Measurements from ENCODE around the gene COPG1. TPM values are rescaled to one million over a fixed set of nuclear protein-coding genes. Genes with fewer than 3 reads are reported as not detected.

Gene COPG1
- total and polyA plus RNA-seq, 2 donors (not counting 1 experiment from before 2014, with no cell fraction given) = 48.9 to 85.9 TPM

- H3K79me2 ChIP-seq (ENCODE audit: control insufficient read depth, insufficient read depth, low read length) = no peaks in the 10 kb centered on the region
- H2AFZ ChIP-seq (ENCODE audit: insufficient read depth, low read depth, low read length, poor library complexity, severe bottlenecking) = no peak overlapping the region
- WGBS (ENCODE audit: insufficient coverage) = 94% methylated on average over 7 of the region's 8 CpGs
- no peaks in the 10 kb centered on the region for H3K36me3 ChIP-seq (replicated peaks in 1 of 2; ENCODE audit: control extremely low read depth in 1 of 2, control insufficient read depth in 1 of 2, extremely low read depth in 1 of 2, insufficient read depth in 2 of 2, low read length in 1 of 2)
- H3K9ac ChIP-seq (ENCODE audit: low read length) = no peak overlapping the region
- H3K4me1 ChIP-seq (ENCODE audit: control insufficient read depth in 2 of 2, insufficient read depth in 2 of 2, low read length in 2 of 2) = no peaks in the 10 kb centered on the region
- no peaks in the 10 kb centered on the region for H3K9me3 ChIP-seq (ENCODE audit: control extremely low read depth in 1 of 3, control insufficient read depth in 2 of 3, insufficient read depth in 1 of 3, low read length in 2 of 3)
- TF ChIP-seq EZH2 (IDR thresholded peaks at IDR 0.05; ENCODE audit: borderline replicate concordance, insufficient read depth, low read depth, low read length, poor library complexity, severe bottlenecking) = no peak
- TF ChIP-seq CTCF (IDR thresholded peaks at IDR 0.05) = no peak
- ATAC-seq (ENCODE audit: low read depth) = no peak
- H4K20me1 ChIP-seq (ENCODE audit: control insufficient read depth, insufficient read depth, low read length, poor library complexity, severe bottlenecking) = no peaks in the 10 kb centered on the region
- ChIA-PET CTCF (interaction anchor here (1.0 kb wide), 1 partner anchor 235 kb away, joined by 3 read pairs; no protein-coding TSS in a partner anchor), POLR2A (interaction anchor here (0.7 kb wide), 1 partner anchor 19 kb away, joined by 3 read pairs; no protein-coding TSS in a partner anchor)
- H3K9me3 Mint-ChIP-seq (ENCODE audit: insufficient read depth) = no peaks in the 10 kb centered on the region
- no peak overlapping the region for H3K27ac Mint-ChIP-seq
- DNase-seq = no peak
- intact Hi-C loops (cut with micrococcal nuclease) = no loop called here
- no peaks in the 10 kb centered on the region for H3K4me1 Mint-ChIP-seq
- no peak overlapping the region for H3K4me2 ChIP-seq (replicated peaks; ENCODE audit: low read depth, low read length, poor library complexity, severe bottlenecking)
- H3K27me3 ChIP-seq (replicated peaks in 1 of 4; ENCODE audit: control extremely low read depth in 1 of 4, control insufficient read depth in 3 of 4, insufficient read depth in 4 of 4, low read length in 3 of 4) = no peaks in the 10 kb centered on the region
- no peak overlapping the region for H3K4me3 ChIP-seq (ENCODE audit: control extremely low read depth in 1 of 5, extremely low read depth in 1 of 5, insufficient read depth in 1 of 5, low read depth in 2 of 5, low read length in 4 of 5)
- H3K4me3 Mint-ChIP-seq = no peak overlapping the region
- no peak overlapping the region for H3K27ac ChIP-seq (ENCODE audit: low read length in 2 of 2)
- H3K27me3 Mint-ChIP-seq = peaks cover 2% of the 10 kb centered on the region
Measured at GRCh38 chr3:129205109-129205832, 44.1 kb upstream of the COPG1 start.

- Histone ChIP-seq H3K4me2 (replicated peaks; ENCODE audit: low read depth, low read length, poor library complexity, severe bottlenecking) (no peak overlapping the region), H3K4me1 (ENCODE audit: control insufficient read depth in 2 of 2, insufficient read depth in 2 of 2, low read length in 2 of 2) (no peaks in the 10 kb centered on the region), H3K9me3 (ENCODE audit: control extremely low read depth in 1 of 3, control insufficient read depth in 2 of 3, insufficient read depth in 1 of 3, low read length in 2 of 3) (no peaks in the 10 kb centered on the region), H3K27ac (ENCODE audit: low read length in 2 of 2) (no peak overlapping the region), H2AFZ (ENCODE audit: insufficient read depth, low read depth, low read length, poor library complexity, severe bottlenecking) (no peak overlapping the region), H3K4me3 (ENCODE audit: control extremely low read depth in 1 of 5, extremely low read depth in 1 of 5, insufficient read depth in 1 of 5, low read depth in 2 of 5, low read length in 4 of 5) (no peak overlapping the region), H3K9ac (ENCODE audit: low read length) (no peak overlapping the region), H3K79me2 (ENCODE audit: control insufficient read depth, insufficient read depth, low read length) (no peaks in the 10 kb centered on the region), H3K36me3 (replicated peaks in 1 of 2; ENCODE audit: control extremely low read depth in 1 of 2, control insufficient read depth in 1 of 2, extremely low read depth in 1 of 2, insufficient read depth in 2 of 2, low read length in 1 of 2) (no peaks in the 10 kb centered on the region), H4K20me1 (ENCODE audit: control insufficient read depth, insufficient read depth, low read length, poor library complexity, severe bottlenecking) (no peaks in the 10 kb centered on the region), H3K27me3 (replicated peaks in 1 of 4; ENCODE audit: control extremely low read depth in 1 of 4, control insufficient read depth in 3 of 4, insufficient read depth in 4 of 4, low read length in 3 of 4) (no peaks in the 10 kb centered on the region)
- ATAC-seq (ENCODE audit: low read depth) (no peak), DNase-seq (no peak)
- intact Hi-C loops (cut with micrococcal nuclease) = no loop called here
- TF ChIP-seq EZH2 (IDR thresholded peaks at IDR 0.05; ENCODE audit: borderline replicate concordance, insufficient read depth, low read depth, low read length, poor library complexity, severe bottlenecking) (no peak), CTCF (IDR thresholded peaks at IDR 0.05) (no peak)
- WGBS (ENCODE audit: insufficient coverage) = 100% methylated on average over 2 of the region's 4 CpGs
- H3K4me3 Mint-ChIP-seq = no peak overlapping the region
- CTCF ChIA-PET = no interaction called here
- H3K27me3 Mint-ChIP-seq = peaks cover 4% of the 10 kb centered on the region
- no peaks in the 10 kb centered on the region for H3K9me3 Mint-ChIP-seq (ENCODE audit: insufficient read depth)
- H3K4me1 Mint-ChIP-seq = no peaks in the 10 kb centered on the region
- POLR2A ChIA-PET = no interaction called here
- H3K27ac Mint-ChIP-seq = no peak overlapping the region
Measured at GRCh38 chr3:129207479-129207878, 41.9 kb upstream of the COPG1 start.
